ENCODE results near the gene NOP14.
A peak's percentile ranks its signal among the peaks of the same experiment; 100 is the strongest.
"Not testable (repeated sequence)": the region's sequence is repeated elsewhere in the genome, so short reads cannot be mapped to it uniquely, and the experiment has no call there.

The NOP14 gene

GRCh38 chr4:2961811-2962441, 1.3 kb downstream of the NOP14 start:
- peak; percentile 66 for DNase-seq (ENCODE audit: low read depth)

GRCh38 chr4:2961421-2961810, 1.8 kb downstream of the NOP14 start:
- no peak for DNase-seq (ENCODE audit: low read depth)

GRCh38 chr4:2960450-2960849, 2.8 kb downstream of the NOP14 start:
- not testable (repeated sequence) for DNase-seq (ENCODE audit: low read depth)

GRCh38 chr4:2958446-2958845, 4.8 kb downstream of the NOP14 start:
- DNase-seq (ENCODE audit: low read depth) = no peak

GRCh38 chr4:2955186-2956044, 7.8 kb downstream of the NOP14 start:
- DNase-seq (ENCODE audit: low read depth) = not testable (repeated sequence)

GRCh38 chr4:2954358-2955185, 8.6 kb downstream of the NOP14 start:
- DNase-seq (ENCODE audit: low read depth) = peak; percentile 76

GRCh38 chr4:2953496-2953895, 9.7 kb downstream of the NOP14 start:
- DNase-seq (ENCODE audit: low read depth) = no peak

GRCh38 chr4:2950221-2950989, 12.8 kb downstream of the NOP14 start:
- no peak for DNase-seq (ENCODE audit: low read depth)

GRCh38 chr4:2949782-2950125, 13.5 kb downstream of the NOP14 start:
- no peak for DNase-seq (ENCODE audit: low read depth)

GRCh38 chr4:2948895-2949781, 14.1 kb downstream of the NOP14 start:
- no peak for DNase-seq (ENCODE audit: low read depth)

- no peak for DNase-seq (ENCODE audit: low read depth)
Observed at GRCh38 chr4:2947926-2948325, 15.3 kb downstream of the NOP14 start.

- no peak for DNase-seq (ENCODE audit: low read depth)
Observed at GRCh38 chr4:2946812-2947600, 16.2 kb downstream of the NOP14 start.

GRCh38 chr4:2945619-2946604, 17.3 kb downstream of the NOP14 start:
- DNase-seq (ENCODE audit: low read depth) = not testable (repeated sequence)

GRCh38 chr4:2944586-2945526, 18.4 kb downstream of the NOP14 start:
- no peak for DNase-seq (ENCODE audit: low read depth)

GRCh38 chr4:2944091-2944482, 19.1 kb downstream of the NOP14 start:
- no peak for DNase-seq (ENCODE audit: low read depth)

- DNase-seq (ENCODE audit: low read depth) = no peak
Observed at GRCh38 chr4:2943364-2944090, 19.7 kb downstream of the NOP14 start.

All from activated T-cell treated with anti-CD3 and anti-CD28 coated beads for 48 hours (primary cell).